NT2/D1 (cell line): ENCODE measurements around the gene LASP1NB.
"Not testable (repeated sequence)": the region's sequence is repeated elsewhere in the genome, so short reads cannot be mapped to it uniquely, and the experiment has no call there.

Experiments used
- DNase-seq: peaks from one replicate; pipeline ENCODE4 v3.0.0-alpha.2; 2011; ENCODE audit warnings: low read depth, low spot score
- H3K27me3 ChIP-seq: 2 replicates; pipeline ENCODE4 v1.6.0; 2011; ENCODE audit warnings: mild to moderate bottlenecking; ENCODE audit not compliant: insufficient read length, insufficient read depth
- H3K36me3 ChIP-seq: 2 replicates; pipeline ENCODE4 v1.6.1; 2011; ENCODE audit warnings: mild to moderate bottlenecking, low read length, mixed read lengths; ENCODE audit not compliant: insufficient read depth, insufficient read length
- H3K4me1 ChIP-seq: 2 replicates; pipeline ENCODE4 v1.5.1; 2011; ENCODE audit not compliant: insufficient read depth, insufficient read length
- H3K4me3 ChIP-seq: 2 replicates; pipeline ENCODE4 v1.5.1; 2011; ENCODE audit warnings: low read depth; ENCODE audit not compliant: insufficient read length
- H3K9ac ChIP-seq: 2 replicates; pipeline ENCODE4 v1.6.0; 2011; ENCODE audit warnings: low read depth; ENCODE audit not compliant: insufficient read length
- H3K9me3 ChIP-seq: 2 replicates; pipeline ENCODE4 v1.5.1; 2011; ENCODE audit warnings: mild to moderate bottlenecking, low read length; ENCODE audit not compliant: insufficient read depth
- SUZ12 ChIP-seq: IDR thresholded peaks from 2 replicates; pipeline ENCODE4 v1.6.1; 2011; ENCODE audit not compliant: insufficient read length, insufficient read depth; ENCODE audit errors: extremely low read depth
- YY1 ChIP-seq: IDR thresholded peaks from 2 replicates; pipeline ENCODE4 v1.6.1; 2011; ENCODE audit not compliant: insufficient read length, insufficient read depth
- ZNF274 ChIP-seq: IDR thresholded peaks from 2 replicates; pipeline ENCODE4 v1.6.1; 2011; ENCODE audit warnings: mild to moderate bottlenecking, low read depth, low read length

Gene LASP1NB

GRCh38 chr17:38919316-38920078 lies 5.9 kb upstream of the LASP1NB start:
- H3K9me3 ChIP-seq: no peaks in the 10 kb centered on the region
- no peak for TF ChIP-seq YY1
- no peak for TF ChIP-seq SUZ12
- no peak for TF ChIP-seq ZNF274
- DNase-seq: no peak
- no peak overlapping the region for H3K9ac ChIP-seq
- peaks cover 59% of the 10 kb centered on the region for H3K36me3 ChIP-seq
- no peaks in the 10 kb centered on the region for H3K27me3 ChIP-seq
- no peak overlapping the region for H3K4me3 ChIP-seq
- H3K4me1 ChIP-seq: peaks cover 14% of the 10 kb centered on the region

GRCh38 chr17:38920374-38921291 lies 4.8 kb upstream of the LASP1NB start:
- H3K27me3 ChIP-seq: no peaks in the 10 kb centered on the region
- TF ChIP-seq YY1 (no peak), ZNF274 (no peak), SUZ12 (no peak)
- no peak overlapping the region for H3K9ac ChIP-seq
- H3K36me3 ChIP-seq: peaks cover 48% of the 10 kb centered on the region
- peaks cover 17% of the 10 kb centered on the region for H3K4me1 ChIP-seq
- H3K9me3 ChIP-seq: no peaks in the 10 kb centered on the region
- H3K4me3 ChIP-seq: no peak overlapping the region
- DNase-seq: no peak

GRCh38 chr17:38921756-38922411 lies 3.5 kb upstream of the LASP1NB start:
- TF ChIP-seq YY1 (no peak), SUZ12 (no peak), ZNF274 (no peak)
- H3K9ac ChIP-seq: no peak overlapping the region
- DNase-seq: no peak
- no peaks in the 10 kb centered on the region for H3K27me3 ChIP-seq
- H3K4me3 ChIP-seq: no peak overlapping the region
- H3K9me3 ChIP-seq: no peaks in the 10 kb centered on the region
- H3K4me1 ChIP-seq: peaks cover 17% of the 10 kb centered on the region
- H3K36me3 ChIP-seq: peaks cover 38% of the 10 kb centered on the region

- Histone ChIP-seq H3K4me1 (peaks cover 17% of the 10 kb centered on the region), H3K9me3 (no peaks in the 10 kb centered on the region), H3K4me3 (no peak overlapping the region), H3K36me3 (peaks cover 30% of the 10 kb centered on the region), H3K9ac (no peak overlapping the region), H3K27me3 (no peaks in the 10 kb centered on the region)
- no peak for TF ChIP-seq ZNF274
- no peak for TF ChIP-seq SUZ12
- TF ChIP-seq YY1: no peak
- DNase-seq: no peak
Measured at GRCh38 chr17:38922538-38923297, 2.7 kb upstream of the LASP1NB start.

GRCh38 chr17:38926293-38927070 lies 1.1 kb downstream of the LASP1NB start:
- Histone ChIP-seq H3K36me3 (no peaks in the 10 kb centered on the region), H3K4me3 (peak overlapping the region; percentile 47), H3K9ac (peak overlapping the region; percentile 83), H3K27me3 (no peaks in the 10 kb centered on the region), H3K4me1 (peaks cover 13% of the 10 kb centered on the region), H3K9me3 (no peaks in the 10 kb centered on the region)
- DNase-seq: no peak
- TF ChIP-seq SUZ12 (no peak), ZNF274 (no peak), YY1 (no peak)

GRCh38 chr17:38930782-38931181 lies 5.4 kb downstream of the LASP1NB start:
- H3K4me3 ChIP-seq, H3K27me3 ChIP-seq, H3K9ac ChIP-seq, H3K4me1 ChIP-seq, DNase-seq, H3K9me3 ChIP-seq, H3K36me3 ChIP-seq: not testable (repeated sequence)

- not testable (repeated sequence) for H3K36me3 ChIP-seq, H3K27me3 ChIP-seq, DNase-seq, H3K9me3 ChIP-seq, H3K4me1 ChIP-seq, H3K4me3 ChIP-seq, H3K9ac ChIP-seq
Measured at GRCh38 chr17:38933962-38934361, 8.5 kb downstream of the LASP1NB start.
